Measurements from ENCODE around the gene SPATS2L.

SPATS2L gene

GRCh38 chr2:200525882-200526651 is 219.6 kb downstream of the SPATS2L start, which contains the start of gene SGO2:
TSS of gene SGO2 (plus strand) at chr2:200526207. CDS start at chr2:200532976, 6,769 bp downstream.
- DNase-seq = peak; percentile 95

DNA sequence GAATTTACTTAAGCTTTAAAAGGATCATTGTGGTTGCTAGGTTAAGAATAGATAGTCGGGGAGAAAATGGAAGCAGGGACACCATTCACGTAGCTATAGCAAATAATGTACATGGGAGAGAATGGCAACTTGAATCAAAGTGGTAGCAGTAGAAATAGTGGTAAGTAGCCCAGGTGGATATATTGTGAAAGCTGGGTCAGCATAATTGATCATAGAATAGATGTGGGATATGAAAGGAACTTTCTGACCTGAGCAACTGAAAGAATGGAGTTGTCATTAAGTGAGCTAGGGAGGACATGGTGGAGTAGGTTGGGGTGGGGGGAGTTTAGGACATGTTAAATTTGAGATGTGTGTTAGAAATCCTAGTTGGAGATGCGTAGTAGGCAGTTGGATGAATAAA is 221.7 kb downstream of the SPATS2L start:
- DNase-seq = no peak
